ENCODE data around the gene CAMK4. TPM values are rescaled to one million over a fixed set of nuclear protein-coding genes. Genes with fewer than 3 reads are reported as not detected.

Gene CAMK4
- polyA plus RNA-seq, 1 donor from 2014 or later = 16.6 TPM

GRCh38 chr5:111194925-111195324 is 29.3 kb upstream of the CAMK4 start:
- H3K9me2 ChIP-seq (ENCODE audit: insufficient read depth, low read length) = no peaks in the 10 kb centered on the region
- no peaks in the 10 kb centered on the region for H3K9me3 ChIP-seq (ENCODE audit: low read length)
- no peaks in the 10 kb centered on the region for H3K79me2 ChIP-seq (replicated peaks; ENCODE audit: insufficient read depth, low read length)
- no peaks in the 10 kb centered on the region for H3K36me3 ChIP-seq (ENCODE audit: insufficient read depth, low read length)
- no peaks in the 10 kb centered on the region for H4K20me1 ChIP-seq (ENCODE audit: insufficient read depth)
- H3K4me3 ChIP-seq (ENCODE audit: low read length) = no peak overlapping the region
- H3K4me2 ChIP-seq (ENCODE audit: low read length) = no peak overlapping the region
- H2AFZ ChIP-seq (ENCODE audit: low read depth, low read length) = no peak overlapping the region
- H3K27me3 ChIP-seq (ENCODE audit: insufficient read depth, low read depth, low read length) = no peaks in the 10 kb centered on the region
- H3K9ac ChIP-seq (ENCODE audit: low read length) = no peak overlapping the region
- TF ChIP-seq SMC3 (conservative IDR thresholded peaks at IDR 0.05; ENCODE audit: poor library complexity) = no peak
- TF ChIP-seq REST (IDR thresholded peaks at IDR 0.05; ENCODE audit: borderline replicate concordance) = no peak
- no peak for TF ChIP-seq CTCF (IDR thresholded peaks at IDR 0.05; ENCODE audit: poor library complexity, severe bottlenecking)
- TF ChIP-seq EP300 (conservative IDR thresholded peaks at IDR 0.05; ENCODE audit: poor library complexity, severe bottlenecking) = no peak
- TF ChIP-seq MXI1 (conservative IDR thresholded peaks at IDR 0.05; ENCODE audit: poor library complexity, severe bottlenecking) = no peak
- TF ChIP-seq POLR2AphosphoS5 (IDR thresholded peaks at IDR 0.05) = no peak
- no peak for TF ChIP-seq TAF1 (IDR thresholded peaks at IDR 0.05; ENCODE audit: low read depth)
- TF ChIP-seq RAD21 (conservative IDR thresholded peaks at IDR 0.05) = no peak
- TF ChIP-seq EZH2 (IDR thresholded peaks at IDR 0.05; ENCODE audit: borderline replicate concordance, insufficient read depth, low read length, poor library complexity, severe bottlenecking) = no peak
- no peaks in the 10 kb centered on the region for H3F3A ChIP-seq (ENCODE audit: insufficient read depth, low read length, poor library complexity, severe bottlenecking)
- H3K27ac ChIP-seq (ENCODE audit: low read length) = no peak overlapping the region

GRCh38 chr5:111197523-111197922 is 26.7 kb upstream of the CAMK4 start:
- H4K20me1 ChIP-seq (ENCODE audit: insufficient read depth) = no peaks in the 10 kb centered on the region
- no peak overlapping the region for H3K27ac ChIP-seq (ENCODE audit: low read length)
- no peak overlapping the region for H3K4me2 ChIP-seq (ENCODE audit: low read length)
- H3F3A ChIP-seq (ENCODE audit: insufficient read depth, low read length, poor library complexity, severe bottlenecking) = no peaks in the 10 kb centered on the region
- H3K36me3 ChIP-seq (ENCODE audit: insufficient read depth, low read length) = no peaks in the 10 kb centered on the region
- H3K4me3 ChIP-seq (ENCODE audit: low read length) = no peak overlapping the region
- no peak for TF ChIP-seq SMC3 (conservative IDR thresholded peaks at IDR 0.05; ENCODE audit: poor library complexity)
- TF ChIP-seq MXI1 (conservative IDR thresholded peaks at IDR 0.05; ENCODE audit: poor library complexity, severe bottlenecking) = no peak
- no peak for TF ChIP-seq EZH2 (IDR thresholded peaks at IDR 0.05; ENCODE audit: borderline replicate concordance, insufficient read depth, low read length, poor library complexity, severe bottlenecking)
- TF ChIP-seq CTCF (IDR thresholded peaks at IDR 0.05; ENCODE audit: poor library complexity, severe bottlenecking) = no peak
- TF ChIP-seq POLR2AphosphoS5 (IDR thresholded peaks at IDR 0.05) = no peak
- no peak for TF ChIP-seq RAD21 (conservative IDR thresholded peaks at IDR 0.05)
- no peak for TF ChIP-seq REST (IDR thresholded peaks at IDR 0.05; ENCODE audit: borderline replicate concordance)
- TF ChIP-seq TAF1 (IDR thresholded peaks at IDR 0.05; ENCODE audit: low read depth) = no peak
- TF ChIP-seq EP300 (conservative IDR thresholded peaks at IDR 0.05; ENCODE audit: poor library complexity, severe bottlenecking) = no peak
- H3K27me3 ChIP-seq (ENCODE audit: insufficient read depth, low read depth, low read length) = no peaks in the 10 kb centered on the region
- H3K9me2 ChIP-seq (ENCODE audit: insufficient read depth, low read length) = no peaks in the 10 kb centered on the region
- H3K9me3 ChIP-seq (ENCODE audit: low read length) = no peaks in the 10 kb centered on the region
- no peaks in the 10 kb centered on the region for H3K79me2 ChIP-seq (replicated peaks; ENCODE audit: insufficient read depth, low read length)
- H2AFZ ChIP-seq (ENCODE audit: low read depth, low read length) = no peak overlapping the region
- H3K9ac ChIP-seq (ENCODE audit: low read length) = no peak overlapping the region

Data from neural cell (in vitro differentiated cells).